Endodermal cell (in vitro differentiated cells): ENCODE results near the gene YTHDF2. TPM values are rescaled to one million over a fixed set of nuclear protein-coding genes. Genes with fewer than 3 reads are reported as not detected.
"Not testable (repeated sequence)": the region's sequence is repeated elsewhere in the genome, so short reads cannot be mapped to it uniquely, and the experiment has no call there.

Source experiments
- DNase-seq: peaks from one replicate; pipeline ENCODE4 v3.0.0-alpha.2; 2017
- H3K27ac ChIP-seq: 2 replicates; pipeline ENCODE4 v1.5.1; 2013; ENCODE audit warnings: mild to moderate bottlenecking, low read depth, low read length, moderate library complexity
- H3K27me3 ChIP-seq: 2 replicates; pipeline ENCODE4 v1.6.1; 2013; ENCODE audit warnings: mild to moderate bottlenecking, low read length, moderate library complexity; ENCODE audit not compliant: insufficient read depth, control insufficient read depth, poor library complexity, severe bottlenecking
- H3K36me3 ChIP-seq: 2 replicates; pipeline ENCODE4 v1.7.0; 2013; ENCODE audit warnings: mild to moderate bottlenecking, low read length, moderate library complexity; ENCODE audit not compliant: control insufficient read depth, insufficient read depth
- H3K4me1 ChIP-seq: one replicate; pipeline ENCODE4 v1.7.0; 2013; ENCODE audit warnings: low read length; ENCODE audit not compliant: control insufficient read depth, insufficient read depth
- H3K4me3 ChIP-seq: 2 replicates; pipeline ENCODE4 v1.5.1; 2013; ENCODE audit warnings: mild to moderate bottlenecking, low read length, moderate library complexity
- H3K9ac ChIP-seq: 2 replicates; pipeline ENCODE4 v1.6.1; 2013; ENCODE audit warnings: mild to moderate bottlenecking, low read length, moderate library complexity; ENCODE audit not compliant: poor library complexity, severe bottlenecking; ENCODE audit errors: extremely low read depth
- H3K9me3 ChIP-seq: 2 replicates; pipeline ENCODE4 v1.6.1; 2013; ENCODE audit warnings: mild to moderate bottlenecking, low read length, moderate library complexity; ENCODE audit not compliant: control insufficient read depth
- H3K27ac Mint-ChIP-seq: 2 replicates; pipeline ENCODE4 v1.8.0; 2020; ENCODE audit warnings: mixed read lengths
- H3K27me3 Mint-ChIP-seq: 2 replicates; pipeline ENCODE4 v1.8.0; 2021; ENCODE audit warnings: mild to moderate bottlenecking, mixed read lengths; ENCODE audit not compliant: insufficient read depth
- H3K36me3 Mint-ChIP-seq: 2 replicates; pipeline ENCODE4 v1.8.0; 2020; ENCODE audit warnings: low read depth, mixed read lengths
- H3K4me1 Mint-ChIP-seq: 2 replicates; pipeline ENCODE4 v1.8.0; 2020; ENCODE audit warnings: mixed read lengths
- H3K4me3 Mint-ChIP-seq: 2 replicates; pipeline ENCODE4 v1.8.0; 2020; ENCODE audit warnings: mild to moderate bottlenecking, moderate library complexity, mixed read lengths
- H3K9me3 Mint-ChIP-seq: 2 replicates; pipeline ENCODE4 v1.8.0; 2020; ENCODE audit warnings: mild to moderate bottlenecking, mixed read lengths
- CTCF ChIP-seq: fragments of 200-600 bp; sonication (generic); conservative IDR thresholded peaks from 2 replicates; pipeline ENCODE4 v1.5.0; 2021; ENCODE audit warnings: antibody characterized with exemption, mild to moderate bottlenecking
- WGBS, 2 experiments: methylation state at CpG; one replicate each; pipeline versions ENCODE4 v1.1.5 to v1.1.7; 2013; ENCODE audit warnings: missing lambda C conversion rate in 2 of 2, mixed read lengths in 1 of 2; ENCODE audit not compliant: insufficient coverage in 1 of 2, insufficient read length in 1 of 2; 5-methylcytosine and 5-hydroxymethylcytosine counted together
- total RNA-seq, 2 donors: library from RNA; stranded (reverse); fragmentation: NEBNext Ultra II Directional in 1 of 2; extraction: Animal tissue kit (Norgen Biotek cat#: 25700) in 1 of 2; gene quantifications; 2 replicates in 1 of 2; 3 replicates in 1 of 2; pipeline ENCODE4 v1.2.1, GENCODE V29; 2021

YTHDF2 gene
- total RNA-seq, 2 donors from 2014 or later = 113 to 116 TPM

GRCh38 chr1:28789816-28790215 lies 53.1 kb downstream of the YTHDF2 start:
- no peak for TF ChIP-seq CTCF
- Mint-ChIP-seq H3K27ac (no peak overlapping the region), H3K9me3 (no peaks in the 10 kb centered on the region), H3K27me3 (peaks cover 5% of the 10 kb centered on the region), H3K36me3 (no peaks in the 10 kb centered on the region), H3K4me1 (peaks cover 10% of the 10 kb centered on the region), H3K4me3 (no peak overlapping the region)
- H3K4me1 ChIP-seq = no peaks in the 10 kb centered on the region
- H3K4me3 ChIP-seq = no peak overlapping the region
- no peak for DNase-seq
- H3K9ac ChIP-seq = no peak overlapping the region
- no peaks in the 10 kb centered on the region for H3K27me3 ChIP-seq
- H3K36me3 ChIP-seq = no peaks in the 10 kb centered on the region
- H3K27ac ChIP-seq = no peak overlapping the region
- no peaks in the 10 kb centered on the region for H3K9me3 ChIP-seq
- WGBS, 2 experiments = 87 to 100% methylated on average over 1 to 6 of the region's 6 CpGs

GRCh38 chr1:28790377-28791035 lies 53.8 kb downstream of the YTHDF2 start:
- 89% methylated on average over 12 of the region's 12 CpGs for WGBS, 2 experiments
- Mint-ChIP-seq H3K9me3 (no peaks in the 10 kb centered on the region), H3K27ac (no peak overlapping the region), H3K4me3 (no peak overlapping the region), H3K36me3 (no peaks in the 10 kb centered on the region), H3K4me1 (peaks cover 7% of the 10 kb centered on the region), H3K27me3 (peaks cover 4% of the 10 kb centered on the region)
- no peak overlapping the region for H3K27ac ChIP-seq
- no peak for TF ChIP-seq CTCF
- no peak for DNase-seq
- H3K9ac ChIP-seq = no peak overlapping the region
- H3K4me1 ChIP-seq = no peaks in the 10 kb centered on the region
- no peaks in the 10 kb centered on the region for H3K9me3 ChIP-seq
- H3K4me3 ChIP-seq = no peak overlapping the region
- H3K36me3 ChIP-seq = no peaks in the 10 kb centered on the region
- H3K27me3 ChIP-seq = no peaks in the 10 kb centered on the region

- not testable (repeated sequence) for H3K4me3 ChIP-seq, H3K9me3 ChIP-seq, H3K36me3 Mint-ChIP-seq, H3K27ac ChIP-seq, H3K4me1 Mint-ChIP-seq, H3K4me3 Mint-ChIP-seq, H3K27me3 ChIP-seq, H3K4me1 ChIP-seq, H3K27me3 Mint-ChIP-seq, H3K9ac ChIP-seq, H3K27ac Mint-ChIP-seq, H3K36me3 ChIP-seq, DNase-seq, H3K9me3 Mint-ChIP-seq
- WGBS, 2 experiments = 100% methylated on average over 1 to 2 of the region's 2 CpGs
These were observed 55.2 kb downstream of the YTHDF2 start for GRCh38 chr1:28791929-28792328.

- Mint-ChIP-seq H3K27ac (no peak overlapping the region), H3K4me1 (peaks cover 9% of the 10 kb centered on the region), H3K27me3 (peaks cover 4% of the 10 kb centered on the region), H3K9me3 (no peaks in the 10 kb centered on the region), H3K36me3 (no peaks in the 10 kb centered on the region), H3K4me3 (no peak overlapping the region)
- whole genome bisulfite sequencing, 2 experiments = 63 to 100% methylated on average over 1 of the region's 1 CpG
- peak; percentile 44 for TF ChIP-seq CTCF
- Histone ChIP-seq H3K27ac (no peak overlapping the region), H3K4me1 (no peaks in the 10 kb centered on the region), H3K36me3 (no peaks in the 10 kb centered on the region), H3K9me3 (no peaks in the 10 kb centered on the region), H3K27me3 (no peaks in the 10 kb centered on the region), H3K9ac (no peak overlapping the region), H3K4me3 (no peak overlapping the region)
- peak; percentile 59 for DNase-seq
These were observed 55.9 kb downstream of the YTHDF2 start for GRCh38 chr1:28792644-28793121.

- not testable (repeated sequence) for H3K27ac Mint-ChIP-seq, H3K36me3 ChIP-seq, H3K9me3 ChIP-seq, H3K27me3 ChIP-seq, DNase-seq, H3K27ac ChIP-seq, H3K4me1 Mint-ChIP-seq, H3K4me3 Mint-ChIP-seq, H3K36me3 Mint-ChIP-seq, H3K4me3 ChIP-seq, H3K27me3 Mint-ChIP-seq, H3K9me3 Mint-ChIP-seq, H3K4me1 ChIP-seq, H3K9ac ChIP-seq
- WGBS, 2 experiments = 95% methylated on average over 5 of the region's 5 CpGs; no CpG with 5 or more reads in 1 of the 2 experiments
These were observed 57.8 kb downstream of the YTHDF2 start for GRCh38 chr1:28794582-28794981.
